CD4-positive, alpha-beta T cell treated with Interleukin-6 for 4 hours (primary cell): ENCODE data around the gene BLMH.
A peak's percentile ranks its signal among the peaks of the same experiment; 100 is the strongest.

Experiments
- DNase-seq: peaks from one replicate; pipeline ENCODE4 v3.0.0-alpha.2; 2020; ENCODE audit warnings: mixed read lengths

Gene BLMH, protein sequence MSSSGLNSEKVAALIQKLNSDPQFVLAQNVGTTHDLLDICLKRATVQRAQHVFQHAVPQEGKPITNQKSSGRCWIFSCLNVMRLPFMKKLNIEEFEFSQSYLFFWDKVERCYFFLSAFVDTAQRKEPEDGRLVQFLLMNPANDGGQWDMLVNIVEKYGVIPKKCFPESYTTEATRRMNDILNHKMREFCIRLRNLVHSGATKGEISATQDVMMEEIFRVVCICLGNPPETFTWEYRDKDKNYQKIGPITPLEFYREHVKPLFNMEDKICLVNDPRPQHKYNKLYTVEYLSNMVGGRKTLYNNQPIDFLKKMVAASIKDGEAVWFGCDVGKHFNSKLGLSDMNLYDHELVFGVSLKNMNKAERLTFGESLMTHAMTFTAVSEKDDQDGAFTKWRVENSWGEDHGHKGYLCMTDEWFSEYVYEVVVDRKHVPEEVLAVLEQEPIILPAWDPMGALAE

DNA sequence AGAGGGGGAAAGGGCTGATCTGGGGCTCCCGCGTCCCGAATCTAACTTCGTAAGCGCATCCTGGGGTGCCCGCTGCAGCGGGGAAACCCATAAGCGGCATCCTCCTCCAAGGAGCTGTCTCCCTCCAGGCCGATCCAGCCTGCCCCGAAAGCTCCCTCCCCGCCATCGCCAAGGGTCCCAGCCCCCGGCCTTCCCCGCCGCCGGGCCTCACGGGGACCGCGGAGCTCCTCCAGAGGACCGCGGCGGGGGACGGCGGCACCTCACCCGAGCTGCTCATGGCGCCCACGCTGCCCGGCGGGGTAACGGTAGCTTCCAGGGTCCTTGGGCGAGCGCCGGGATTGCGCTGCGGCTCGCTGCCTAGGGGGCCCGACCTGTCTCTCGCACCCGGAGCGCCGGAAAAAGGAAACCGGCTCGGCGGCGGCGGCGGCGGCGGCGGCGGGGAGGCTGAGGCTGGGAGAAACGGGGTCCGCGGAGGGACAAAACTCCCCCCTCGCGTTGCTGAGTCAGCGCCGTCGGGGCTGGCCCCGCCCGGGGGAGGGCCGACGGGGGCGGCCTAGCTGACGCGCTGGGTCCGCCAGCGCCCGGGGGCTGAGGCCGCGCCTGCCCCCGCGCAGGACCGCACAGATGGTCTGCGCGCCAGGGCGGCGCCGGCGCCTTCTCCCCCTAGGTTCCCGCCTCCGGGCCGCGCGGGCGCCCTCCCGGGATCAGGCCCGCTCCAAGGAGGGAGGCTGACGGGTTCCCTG is at the start of gene BLMH:
TSS of gene BLMH (minus strand) at position 402 of the 743 bp plus-strand sequence. CDS start at position 277, 125 bp downstream.
- DNase-seq: peak; percentile 86

DNA sequence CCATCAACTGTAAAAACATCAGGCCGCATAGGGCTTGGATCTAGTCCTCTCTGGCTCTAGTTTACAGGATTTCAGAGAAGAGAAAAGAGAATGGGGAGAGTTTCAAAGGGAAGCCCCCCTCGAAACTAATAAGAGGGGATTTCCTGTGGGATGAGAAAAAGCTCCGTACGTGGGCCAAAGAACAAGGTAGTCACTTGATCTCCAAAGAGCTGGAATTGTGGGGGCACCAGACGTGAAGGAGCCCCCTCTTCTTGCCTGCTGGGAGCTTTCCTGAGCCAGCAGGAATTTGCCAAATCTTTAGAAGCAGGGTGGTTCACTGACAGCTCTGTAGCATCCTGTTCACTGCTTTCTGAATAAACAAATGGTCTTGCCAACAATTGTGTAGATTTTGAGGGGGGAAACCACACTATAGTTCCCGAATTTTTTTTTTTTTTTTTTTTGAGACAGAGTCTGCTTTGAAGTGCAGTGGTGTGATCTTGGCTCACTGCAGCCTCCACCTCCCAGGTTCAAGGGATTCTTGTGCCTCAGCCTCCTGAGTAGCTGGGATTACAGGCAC is 49.1 kb upstream of the BLMH start:
- no peak for DNase-seq

DNA sequence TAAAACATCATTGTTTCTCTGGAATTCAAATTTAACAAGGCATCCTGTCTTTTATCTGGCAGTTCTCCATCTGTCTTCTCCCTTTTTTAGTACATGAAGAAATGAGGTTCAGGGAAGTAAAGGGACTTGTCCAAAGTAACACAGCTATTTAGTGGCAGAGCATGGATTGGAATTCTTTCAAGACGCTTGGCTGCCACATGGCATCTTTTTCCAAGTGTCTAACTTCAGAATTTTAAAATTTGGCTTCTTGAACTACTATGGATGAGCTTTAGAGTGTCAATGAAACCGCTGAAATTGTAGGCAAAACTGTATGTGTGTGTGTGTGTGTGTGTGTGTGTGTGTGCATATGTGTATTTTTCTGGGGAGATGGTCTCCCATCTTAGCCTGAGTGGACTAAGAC is 47.3 kb upstream of the BLMH start:
- no peak for DNase-seq

DNA sequence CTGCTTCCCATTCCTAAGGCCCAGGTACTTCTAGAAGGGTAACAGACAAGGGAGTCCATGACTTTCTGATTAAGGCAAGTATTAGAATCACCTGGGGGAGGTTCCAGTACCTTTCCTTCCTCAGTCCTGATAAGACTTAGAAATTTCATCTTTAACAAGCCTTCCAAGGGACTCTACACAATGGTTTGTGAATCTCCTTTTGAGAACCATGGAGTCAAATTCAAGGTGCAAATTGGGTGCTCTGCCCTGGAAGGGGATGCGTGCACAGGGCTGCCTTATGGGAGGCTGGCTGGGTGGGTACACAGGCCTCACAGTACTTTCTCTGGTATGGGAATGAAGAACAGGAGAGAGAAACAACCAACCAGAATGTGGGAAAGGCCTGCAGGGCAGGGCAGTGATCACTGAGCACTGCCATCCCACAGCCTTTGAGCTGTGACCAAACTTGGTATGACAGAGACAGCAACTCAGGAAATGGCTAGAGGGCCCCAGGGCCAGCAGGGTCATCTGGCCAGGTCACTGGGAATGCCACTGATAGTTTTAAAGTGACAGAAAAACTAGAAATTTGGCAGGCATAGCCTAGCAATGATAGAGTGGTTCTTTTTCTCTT is 45.8 kb upstream of the BLMH start:
- no peak for DNase-seq

DNA sequence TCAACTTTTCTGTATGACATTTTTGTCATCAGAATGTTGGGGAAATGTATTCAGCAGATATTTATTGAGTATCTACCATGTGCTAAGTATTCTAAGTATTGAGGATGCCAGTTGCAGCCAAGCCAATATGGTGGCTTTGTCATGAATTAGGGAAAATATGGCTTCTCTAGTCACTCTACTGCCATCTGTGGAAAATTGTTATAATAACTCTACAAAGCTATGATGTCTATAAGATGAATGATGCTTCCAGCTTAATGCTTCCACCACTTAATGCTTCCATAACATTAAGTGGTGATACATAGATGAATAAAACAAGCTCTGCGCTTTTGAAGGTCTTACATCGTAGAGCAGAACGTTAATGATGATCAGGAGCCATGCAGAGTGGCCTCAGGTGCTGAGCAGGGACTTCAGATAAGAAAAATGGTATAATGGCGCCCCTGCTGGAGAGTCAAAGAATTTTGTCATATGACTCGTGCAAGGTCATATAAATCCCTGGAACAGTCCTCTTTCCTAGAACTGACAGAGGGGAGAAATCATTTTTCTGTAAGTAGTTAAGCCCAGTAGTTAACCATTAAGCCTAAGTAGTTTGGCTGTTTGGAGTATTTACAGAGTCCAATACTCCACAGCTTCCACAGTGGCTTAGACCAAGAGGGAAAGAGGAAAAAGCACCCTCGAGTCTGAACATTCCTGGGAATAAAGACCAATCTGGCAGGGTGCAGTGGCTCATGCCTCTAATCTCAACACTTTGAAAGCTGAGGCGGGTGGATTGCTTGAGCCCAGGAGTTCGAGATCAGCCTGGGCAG is 44.8 kb upstream of the BLMH start:
- DNase-seq: peak; percentile 80

DNA sequence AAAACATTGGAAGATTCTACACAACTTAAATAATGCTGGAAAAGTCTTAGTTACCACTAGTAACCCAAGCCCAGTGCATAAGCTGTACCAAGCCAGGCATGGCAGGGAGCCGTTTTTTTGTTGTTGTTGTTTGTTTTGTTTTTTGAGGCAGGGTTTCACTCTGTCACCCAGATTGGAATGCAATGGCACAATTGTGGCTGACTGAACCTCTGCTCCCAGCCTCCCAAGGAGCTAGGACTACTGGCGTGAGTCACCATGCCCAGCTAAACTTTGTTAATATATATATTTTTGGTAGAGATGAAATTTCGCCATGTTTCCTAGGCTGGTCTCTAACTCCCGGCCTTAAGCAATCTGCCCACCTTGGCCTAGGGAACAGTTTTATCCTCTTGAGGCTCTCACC is 42.7 kb upstream of the BLMH start:
- no peak for DNase-seq

DNA sequence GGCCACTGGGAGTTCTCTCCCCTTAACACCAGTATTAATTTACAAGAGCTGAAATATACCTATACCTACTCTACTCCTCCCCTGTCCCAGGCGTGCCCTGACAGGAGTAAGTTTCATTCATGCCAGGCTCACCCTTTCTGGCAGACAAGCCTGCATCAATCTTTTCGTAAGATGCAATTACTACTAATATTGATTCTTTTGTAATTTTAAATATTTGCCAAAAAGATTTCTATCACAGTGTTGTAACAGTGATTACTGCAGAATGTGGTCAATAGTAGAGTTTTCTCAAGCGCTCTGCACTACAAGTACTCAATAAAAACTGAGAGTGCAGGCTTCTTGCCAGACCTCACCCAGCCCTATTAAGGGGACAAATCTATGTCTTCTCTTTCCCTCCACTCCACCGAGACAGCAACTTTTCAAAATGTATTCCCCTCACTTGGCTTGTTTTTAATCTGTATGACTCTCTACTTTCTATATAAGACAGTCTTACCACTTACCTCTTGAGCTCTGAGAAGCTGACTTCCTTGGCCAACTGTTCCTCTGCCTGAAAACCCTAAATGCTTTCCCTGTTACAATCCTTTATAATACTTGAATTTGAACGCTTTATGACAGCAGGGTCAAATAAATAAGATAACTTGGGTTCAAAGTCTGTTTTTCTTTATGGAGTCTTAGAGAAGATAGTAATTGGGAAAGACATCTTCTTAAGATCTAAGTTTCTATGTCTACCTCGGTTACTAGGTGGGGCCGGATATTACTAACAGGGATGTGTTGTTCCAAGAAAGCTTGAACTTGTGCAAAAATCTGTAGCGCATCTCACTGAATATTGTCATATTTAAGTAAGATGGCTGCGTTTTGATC is 42.0 kb upstream of the BLMH start, which contains the start of gene TMIGD1:
TSS of gene TMIGD1 (minus strand) at position 555 of the 858 bp plus-strand sequence. CDS start 1,924 bp downstream, outside the sequence.
- no peak for DNase-seq

DNA sequence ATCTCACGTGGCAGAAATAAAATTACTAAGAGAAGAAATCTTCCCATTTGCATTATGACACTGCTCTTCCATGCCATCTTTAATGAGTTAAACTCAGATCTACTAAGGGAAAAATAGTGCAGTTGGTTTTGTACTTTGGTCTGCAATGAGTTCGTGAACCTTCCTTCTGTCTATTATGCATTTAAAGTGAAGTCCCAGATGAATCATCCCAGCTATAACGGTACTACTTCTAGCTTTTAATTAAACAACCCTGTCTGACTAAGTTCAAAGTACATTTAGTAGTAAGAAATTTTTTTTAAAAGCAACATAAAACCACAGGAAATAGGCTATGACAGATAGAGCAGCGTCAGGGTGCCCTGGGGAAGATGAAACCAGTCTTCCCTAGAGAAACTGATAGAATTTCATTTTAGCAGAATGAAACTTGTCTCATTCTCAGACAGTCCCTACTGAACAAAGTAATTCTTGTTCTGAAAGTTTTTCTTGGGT is 40.4 kb upstream of the BLMH start:
- peak; percentile 70 for DNase-seq

DNA sequence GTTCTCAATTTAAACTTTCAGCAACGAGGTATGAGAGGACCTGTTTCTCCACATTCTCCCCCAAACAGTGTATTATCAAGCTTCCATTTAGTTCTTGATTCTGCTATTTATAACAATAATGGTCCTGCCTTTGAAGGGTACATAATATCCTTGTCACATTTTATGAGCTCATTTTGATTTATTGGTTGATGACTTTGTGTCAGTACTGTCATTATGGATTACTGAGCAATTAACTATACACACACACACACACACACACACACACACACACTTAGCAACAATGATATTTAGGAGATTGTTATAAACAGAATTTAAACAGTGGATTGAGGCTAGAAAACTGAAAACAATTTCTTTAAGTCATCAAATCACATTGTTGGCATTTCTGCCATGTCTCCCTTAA is 35.1 kb upstream of the BLMH start:
- DNase-seq: no peak

DNA sequence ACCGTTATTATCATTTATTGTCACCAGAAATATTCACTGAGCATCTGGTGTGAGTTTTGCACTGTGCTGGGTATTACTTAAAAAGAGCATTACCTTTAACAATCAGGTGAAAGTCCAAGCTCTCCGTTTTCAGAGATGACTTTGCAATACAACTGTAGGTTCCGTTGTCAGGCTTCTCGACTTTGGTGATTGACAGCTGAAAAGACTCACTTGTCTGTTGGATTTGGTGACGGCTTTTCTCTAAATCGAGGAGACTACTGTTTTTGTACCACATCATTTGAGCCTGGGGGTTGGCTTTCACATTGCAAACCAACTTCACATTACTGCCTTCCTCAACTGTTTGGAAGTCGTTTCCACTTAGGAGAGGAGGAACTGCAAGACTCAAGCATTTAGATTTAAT is 33.0 kb upstream of the BLMH start:
- DNase-seq: no peak

DNA sequence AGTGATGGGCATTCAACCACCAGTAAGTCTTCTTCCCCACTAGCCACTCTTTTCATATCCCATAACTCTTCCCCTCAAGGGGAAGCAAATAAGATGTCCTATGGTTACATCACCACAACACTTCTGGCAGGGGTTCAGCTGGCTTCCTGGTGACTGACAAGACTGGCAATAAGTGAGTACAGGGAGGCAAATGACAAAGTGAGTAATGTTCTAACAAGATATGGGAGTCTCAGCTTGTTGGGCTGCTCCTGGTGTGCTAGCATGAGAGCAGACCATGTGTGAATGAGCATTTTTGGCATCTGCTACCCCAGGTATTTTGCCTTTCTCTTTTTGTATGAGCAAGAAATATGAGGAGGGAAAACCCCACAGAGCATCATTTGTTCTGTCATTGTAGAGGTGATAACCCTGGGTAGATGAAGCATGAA is 32.2 kb upstream of the BLMH start:
- peak; percentile 68 for DNase-seq

DNA sequence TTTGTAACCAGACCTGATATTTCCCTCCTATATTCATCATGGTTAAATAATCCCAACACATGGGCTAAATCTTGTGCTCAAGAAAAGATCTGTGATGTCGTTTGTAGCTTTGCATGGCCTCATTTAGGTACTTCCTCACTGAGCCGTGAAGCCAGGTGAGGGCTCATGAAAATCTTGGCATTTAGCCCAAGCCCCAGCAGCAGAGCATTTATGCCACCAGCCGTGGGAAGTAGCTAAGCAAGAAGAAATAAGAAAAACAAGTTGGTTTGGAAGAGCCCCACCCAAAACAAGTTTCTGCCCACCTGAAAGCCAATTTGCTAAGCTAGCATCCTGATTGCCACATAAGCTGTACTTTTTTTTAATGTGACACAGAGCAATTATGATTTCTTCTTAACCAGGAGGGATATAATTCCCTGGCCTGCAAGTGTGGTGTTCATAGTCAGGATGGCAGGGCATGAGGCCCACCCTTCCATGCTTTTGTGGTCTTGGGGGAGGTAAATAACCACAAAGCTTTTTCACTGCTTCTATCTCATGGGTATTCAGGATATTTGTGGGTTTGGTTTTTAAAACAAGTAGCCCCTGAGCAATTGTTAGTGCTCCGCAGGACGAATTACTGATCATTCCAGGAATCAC is 31.6 kb upstream of the BLMH start:
- peak; percentile 72 for DNase-seq

DNA sequence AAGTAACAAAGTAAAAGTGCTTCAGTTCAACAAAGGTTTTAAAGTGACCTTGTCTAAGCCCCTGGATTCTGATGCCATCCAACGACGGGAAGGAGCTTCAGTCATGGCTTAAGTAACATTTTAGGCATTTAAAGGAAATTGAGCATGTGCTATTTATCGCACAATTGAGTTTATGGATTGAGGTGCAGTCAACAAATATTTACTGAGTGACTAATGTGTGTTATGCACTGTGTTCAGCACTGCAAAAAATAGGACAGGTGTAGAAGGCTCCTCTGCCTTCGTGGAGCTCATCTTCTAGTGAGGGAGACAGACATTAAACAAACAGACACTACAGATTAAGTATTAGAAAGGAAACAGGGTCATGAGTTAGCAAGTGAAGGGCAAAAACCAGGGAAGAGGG is 29.6 kb upstream of the BLMH start:
- DNase-seq: no peak

DNA sequence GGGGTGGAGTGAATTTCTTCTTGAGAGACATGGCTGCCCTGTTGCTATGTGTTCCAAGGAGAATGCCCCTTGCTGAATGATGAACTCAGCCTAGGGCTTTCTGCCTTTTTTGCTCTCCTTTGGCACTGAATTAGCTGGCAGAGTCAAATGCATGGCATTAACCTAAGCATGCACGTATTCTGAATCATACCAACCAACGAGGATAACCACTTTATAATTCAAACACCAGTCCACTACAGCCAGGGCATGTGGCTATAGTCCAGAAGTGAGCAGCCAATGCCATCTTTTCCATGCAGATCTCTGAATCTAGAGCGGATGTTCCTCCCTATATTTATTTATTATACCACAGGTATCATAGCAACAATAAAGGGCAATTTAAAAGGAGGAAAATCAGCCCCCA is 26.4 kb upstream of the BLMH start:
- no peak for DNase-seq

DNA sequence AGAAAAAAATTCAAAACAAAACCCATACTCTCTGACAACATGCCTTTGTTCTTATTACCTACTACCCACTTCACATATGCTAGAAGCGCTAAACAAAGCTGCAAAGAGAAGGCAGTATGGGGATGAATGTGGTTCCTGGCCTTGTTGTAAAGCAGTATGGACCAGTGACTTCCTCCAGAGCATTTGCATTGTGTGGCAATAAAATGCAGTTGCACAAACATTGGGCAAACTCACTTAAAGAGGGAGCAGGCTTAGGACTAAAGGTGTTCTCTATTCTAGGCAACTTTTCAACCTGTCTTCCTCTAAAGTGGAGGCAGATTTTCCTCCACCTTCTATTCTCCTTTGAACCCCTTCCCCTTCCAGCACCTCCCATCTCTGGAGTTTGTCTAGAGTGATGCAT is 25.0 kb upstream of the BLMH start:
- no peak for DNase-seq

DNA sequence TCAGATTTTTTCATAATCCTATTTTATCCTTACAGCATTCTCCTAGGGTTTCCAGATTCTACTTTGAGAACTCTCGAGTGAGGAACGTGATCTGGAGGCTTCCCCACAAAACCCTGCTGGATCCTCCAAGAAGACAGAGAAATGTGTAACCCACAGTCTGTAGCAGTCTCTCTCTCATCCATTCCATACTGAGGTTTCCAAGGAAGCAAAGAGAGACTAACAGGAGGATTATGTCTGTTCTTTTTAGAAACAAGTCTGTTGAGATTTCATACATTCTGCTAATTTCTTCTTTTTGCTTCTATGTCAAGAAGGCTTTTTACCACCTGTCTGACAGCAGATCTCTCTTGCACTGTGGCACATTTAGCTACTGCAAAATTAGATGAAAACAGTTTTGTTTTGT is 23.4 kb upstream of the BLMH start:
- DNase-seq: no peak

DNA sequence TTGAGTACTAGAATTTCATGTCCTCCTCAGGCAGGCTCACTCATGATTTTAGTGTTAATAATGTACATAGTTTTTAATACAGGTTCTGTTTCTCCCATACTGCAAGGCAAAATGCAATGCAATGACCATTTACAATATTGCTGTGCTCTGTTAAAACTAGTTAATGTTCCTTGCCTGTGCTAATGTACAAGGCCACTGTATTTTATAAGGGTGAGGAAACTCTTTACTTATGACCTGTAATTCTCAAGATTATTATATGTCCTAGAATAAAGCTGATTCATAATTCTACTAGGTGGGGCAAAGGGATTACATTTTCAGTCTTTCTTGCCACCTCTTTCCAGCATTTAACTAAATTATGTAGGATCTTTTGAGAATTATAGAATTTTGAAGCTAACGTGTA is 22.7 kb upstream of the BLMH start:
- no peak for DNase-seq

DNA sequence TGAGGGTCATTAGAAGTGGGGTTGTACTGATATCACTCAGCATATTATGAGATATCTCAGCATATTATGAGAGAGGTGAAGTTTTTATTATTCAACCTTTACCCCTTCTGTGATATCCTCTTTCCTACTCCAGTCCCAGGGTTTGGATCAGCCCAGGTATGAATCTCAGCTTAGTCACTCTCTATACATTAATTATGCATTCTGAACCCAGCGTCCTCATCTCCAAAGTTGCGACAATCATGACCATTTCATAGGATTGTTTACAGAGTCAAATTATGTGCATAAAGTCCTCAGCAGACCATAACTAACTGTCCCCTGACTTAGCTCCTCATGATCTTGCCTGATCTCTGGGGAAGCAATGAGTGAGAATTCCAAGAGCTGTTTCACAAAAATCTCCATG is 20.5 kb upstream of the BLMH start:
- DNase-seq: no peak

DNA sequence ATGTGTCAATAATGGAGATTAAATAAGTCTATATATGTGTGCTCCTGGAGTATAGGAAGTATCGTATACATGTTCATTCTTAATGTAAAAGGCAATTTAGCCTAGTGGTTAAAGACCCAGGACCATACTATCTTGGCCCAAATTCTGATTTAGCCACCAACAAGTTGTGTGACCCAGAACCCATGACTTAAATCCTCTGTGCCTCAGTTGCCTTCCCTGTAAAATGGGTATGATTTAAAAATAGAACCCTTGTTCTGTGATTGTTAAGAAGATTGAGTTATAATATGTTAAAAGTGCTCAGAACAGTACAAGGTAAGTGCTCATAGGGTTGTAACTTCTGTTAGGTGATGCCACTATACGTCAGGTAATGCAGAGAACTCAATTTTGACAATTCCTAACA is 18.8 kb upstream of the BLMH start:
- DNase-seq: no peak

DNA sequence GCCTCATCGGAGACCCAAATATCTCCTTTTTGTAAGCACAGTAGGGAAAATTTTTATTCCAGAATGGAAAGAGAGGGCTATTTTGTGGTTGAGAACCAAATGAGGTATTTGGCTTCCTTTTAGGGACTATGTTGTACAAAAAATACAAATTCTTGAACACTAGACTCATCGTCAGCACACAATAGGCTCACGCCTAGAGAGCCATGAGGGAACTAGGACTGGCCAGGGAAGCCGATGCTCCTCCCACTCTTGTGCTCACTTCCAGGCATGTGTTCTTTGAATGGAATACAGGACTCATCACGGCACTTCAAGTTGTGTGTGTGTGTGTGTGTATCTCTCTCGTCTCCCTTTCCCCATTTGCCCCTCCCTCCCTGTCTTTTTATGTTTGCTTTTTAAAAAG is 17.8 kb upstream of the BLMH start:
- no peak for DNase-seq

DNA sequence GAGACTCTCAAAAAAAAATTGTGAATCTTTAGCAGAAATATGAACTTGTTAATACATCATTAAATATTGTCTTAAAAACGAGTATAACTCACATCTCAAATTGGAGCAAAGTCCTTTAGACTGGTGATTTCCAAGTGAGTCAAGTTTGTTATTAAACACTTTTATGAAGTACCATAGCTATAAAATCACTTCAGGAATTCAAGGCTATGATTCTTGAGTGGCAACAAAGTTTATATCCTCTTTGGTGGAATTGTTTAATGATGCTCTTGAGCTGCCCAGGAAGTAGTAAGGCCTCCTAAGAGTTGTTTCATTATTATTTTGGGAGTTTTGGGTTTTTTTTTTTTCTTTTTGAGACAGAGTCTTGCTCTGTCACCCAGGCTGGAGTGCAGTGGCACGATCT is 16.7 kb upstream of the BLMH start:
- DNase-seq: no peak
